HL-60 (cell line): ENCODE measurements around the gene ADGRB3.

Experiments used
- GABPA ChIP-seq: IDR thresholded peaks from 2 replicates; pipeline ENCODE4 v1.6.1; 2012; ENCODE audit warnings: low read depth
- POLR2AphosphoS5 ChIP-seq: IDR thresholded peaks from 2 replicates; pipeline ENCODE4 v1.6.1; 2012; ENCODE audit warnings: low read depth
- SPI1 ChIP-seq: IDR thresholded peaks from 2 replicates; pipeline ENCODE4 v1.6.1; 2012; ENCODE audit warnings: low read depth, mild to moderate bottlenecking, borderline replicate concordance
- TF ChIP-seq, protein P1 (sequence below): IDR thresholded peaks from one replicate; pipeline ENCODE4 v1.5.1; 2011; ENCODE audit warnings: low read length, control low read depth, inconsistent platforms; ENCODE audit not compliant: insufficient read depth
- TF ChIP-seq, protein P2 (sequence below): IDR thresholded peaks from 2 replicates; pipeline ENCODE4 v1.6.1; 2012; ENCODE audit warnings: low read depth; ENCODE audit not compliant: insufficient replicate concordance

DNA sequence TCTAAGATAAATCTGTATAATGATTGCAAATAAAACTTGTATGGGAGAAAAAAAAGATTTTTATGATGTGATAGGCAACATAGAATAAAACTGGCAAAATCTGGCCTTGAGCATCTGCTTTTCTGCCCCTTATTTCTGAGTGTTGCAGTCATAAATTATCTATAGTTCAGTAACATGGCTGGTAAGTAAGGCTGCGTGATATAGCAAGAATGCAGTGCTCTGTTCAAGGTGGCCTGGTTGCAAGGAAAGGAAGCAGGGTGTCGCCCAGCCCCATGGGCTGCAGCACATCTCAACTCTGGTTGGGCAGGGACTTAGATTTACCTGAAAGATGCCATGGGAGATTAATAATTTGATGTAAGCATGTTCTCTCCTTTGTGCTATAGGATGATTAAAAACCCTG is 582.3 kb downstream of the ADGRB3 start:
- TF ChIP-seq, protein P1, sequence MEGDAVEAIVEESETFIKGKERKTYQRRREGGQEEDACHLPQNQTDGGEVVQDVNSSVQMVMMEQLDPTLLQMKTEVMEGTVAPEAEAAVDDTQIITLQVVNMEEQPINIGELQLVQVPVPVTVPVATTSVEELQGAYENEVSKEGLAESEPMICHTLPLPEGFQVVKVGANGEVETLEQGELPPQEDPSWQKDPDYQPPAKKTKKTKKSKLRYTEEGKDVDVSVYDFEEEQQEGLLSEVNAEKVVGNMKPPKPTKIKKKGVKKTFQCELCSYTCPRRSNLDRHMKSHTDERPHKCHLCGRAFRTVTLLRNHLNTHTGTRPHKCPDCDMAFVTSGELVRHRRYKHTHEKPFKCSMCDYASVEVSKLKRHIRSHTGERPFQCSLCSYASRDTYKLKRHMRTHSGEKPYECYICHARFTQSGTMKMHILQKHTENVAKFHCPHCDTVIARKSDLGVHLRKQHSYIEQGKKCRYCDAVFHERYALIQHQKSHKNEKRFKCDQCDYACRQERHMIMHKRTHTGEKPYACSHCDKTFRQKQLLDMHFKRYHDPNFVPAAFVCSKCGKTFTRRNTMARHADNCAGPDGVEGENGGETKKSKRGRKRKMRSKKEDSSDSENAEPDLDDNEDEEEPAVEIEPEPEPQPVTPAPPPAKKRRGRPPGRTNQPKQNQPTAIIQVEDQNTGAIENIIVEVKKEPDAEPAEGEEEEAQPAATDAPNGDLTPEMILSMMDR = no peak
- no peak for TF ChIP-seq POLR2AphosphoS5
- TF ChIP-seq, protein P2, sequence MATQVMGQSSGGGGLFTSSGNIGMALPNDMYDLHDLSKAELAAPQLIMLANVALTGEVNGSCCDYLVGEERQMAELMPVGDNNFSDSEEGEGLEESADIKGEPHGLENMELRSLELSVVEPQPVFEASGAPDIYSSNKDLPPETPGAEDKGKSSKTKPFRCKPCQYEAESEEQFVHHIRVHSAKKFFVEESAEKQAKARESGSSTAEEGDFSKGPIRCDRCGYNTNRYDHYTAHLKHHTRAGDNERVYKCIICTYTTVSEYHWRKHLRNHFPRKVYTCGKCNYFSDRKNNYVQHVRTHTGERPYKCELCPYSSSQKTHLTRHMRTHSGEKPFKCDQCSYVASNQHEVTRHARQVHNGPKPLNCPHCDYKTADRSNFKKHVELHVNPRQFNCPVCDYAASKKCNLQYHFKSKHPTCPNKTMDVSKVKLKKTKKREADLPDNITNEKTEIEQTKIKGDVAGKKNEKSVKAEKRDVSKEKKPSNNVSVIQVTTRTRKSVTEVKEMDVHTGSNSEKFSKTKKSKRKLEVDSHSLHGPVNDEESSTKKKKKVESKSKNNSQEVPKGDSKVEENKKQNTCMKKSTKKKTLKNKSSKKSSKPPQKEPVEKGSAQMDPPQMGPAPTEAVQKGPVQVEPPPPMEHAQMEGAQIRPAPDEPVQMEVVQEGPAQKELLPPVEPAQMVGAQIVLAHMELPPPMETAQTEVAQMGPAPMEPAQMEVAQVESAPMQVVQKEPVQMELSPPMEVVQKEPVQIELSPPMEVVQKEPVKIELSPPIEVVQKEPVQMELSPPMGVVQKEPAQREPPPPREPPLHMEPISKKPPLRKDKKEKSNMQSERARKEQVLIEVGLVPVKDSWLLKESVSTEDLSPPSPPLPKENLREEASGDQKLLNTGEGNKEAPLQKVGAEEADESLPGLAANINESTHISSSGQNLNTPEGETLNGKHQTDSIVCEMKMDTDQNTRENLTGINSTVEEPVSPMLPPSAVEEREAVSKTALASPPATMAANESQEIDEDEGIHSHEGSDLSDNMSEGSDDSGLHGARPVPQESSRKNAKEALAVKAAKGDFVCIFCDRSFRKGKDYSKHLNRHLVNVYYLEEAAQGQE = no peak
- no peak for TF ChIP-seq SPI1
- no peak for TF ChIP-seq GABPA
